ENCODE results near the gene NT5M. TPM values are rescaled to one million over a fixed set of nuclear protein-coding genes. Genes with fewer than 3 reads are reported as not detected.

Gene NT5M
- total RNA-seq, 2 donors from 2014 or later: 1.2 to 1.3 TPM

DNA sequence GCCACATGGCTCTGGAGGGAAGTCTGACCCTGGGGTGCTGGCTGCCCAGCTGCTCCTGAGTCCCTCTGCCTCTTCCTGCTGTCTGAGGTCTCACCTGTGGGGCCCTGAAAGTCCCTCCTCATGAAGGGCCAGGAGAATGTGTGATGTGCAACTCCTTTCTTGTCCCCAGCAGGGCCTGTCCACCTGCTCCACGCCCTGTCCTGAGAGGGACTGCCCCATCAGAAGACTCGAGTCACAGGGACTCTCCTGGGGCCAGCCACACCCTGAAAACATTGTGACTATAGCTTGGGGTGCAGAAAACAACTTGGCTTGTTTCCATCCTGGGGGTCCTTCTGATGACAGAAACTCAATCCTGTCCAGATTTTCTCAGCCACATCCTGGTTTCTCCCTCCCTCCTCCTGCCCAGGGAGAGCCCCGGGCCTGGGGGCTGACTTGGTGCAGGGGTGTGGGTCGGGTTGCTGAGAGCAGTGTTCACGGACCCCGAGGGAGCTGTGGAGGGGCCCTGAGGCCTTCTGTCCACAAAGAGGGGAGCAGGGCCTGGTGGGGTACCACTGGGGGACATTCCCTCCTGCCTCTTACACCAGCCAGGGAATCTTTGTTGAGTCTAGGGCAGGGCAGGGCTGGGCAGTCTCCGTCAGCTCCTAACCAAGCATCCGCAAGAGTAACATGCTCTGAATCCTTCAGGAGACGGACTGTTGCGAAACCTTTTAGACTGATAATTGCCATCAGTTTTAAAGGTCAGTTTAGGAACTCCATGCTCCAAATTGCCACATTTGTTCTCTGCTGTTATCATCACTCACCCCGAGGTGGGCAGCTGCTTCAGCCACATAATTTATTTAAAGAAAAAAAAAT is 45.9 kb downstream of the NT5M start:
- Histone ChIP-seq H3K9ac (ENCODE audit: low read depth in 2 of 2, low read length in 2 of 2) (no peak overlapping the region), H3K27ac (no peak overlapping the region), H3K36me3 (no peaks in the 10 kb centered on the region), H3K9me3 (no peaks in the 10 kb centered on the region), H3K4me3 (no peak overlapping the region), H3K27me3 (no peaks in the 10 kb centered on the region), H3K4me1 (no peaks in the 10 kb centered on the region)
- DNase-seq: no peak
- intact Hi-C loops (cut with DNase I): no loop called here
- TF ChIP-seq, protein P1, sequence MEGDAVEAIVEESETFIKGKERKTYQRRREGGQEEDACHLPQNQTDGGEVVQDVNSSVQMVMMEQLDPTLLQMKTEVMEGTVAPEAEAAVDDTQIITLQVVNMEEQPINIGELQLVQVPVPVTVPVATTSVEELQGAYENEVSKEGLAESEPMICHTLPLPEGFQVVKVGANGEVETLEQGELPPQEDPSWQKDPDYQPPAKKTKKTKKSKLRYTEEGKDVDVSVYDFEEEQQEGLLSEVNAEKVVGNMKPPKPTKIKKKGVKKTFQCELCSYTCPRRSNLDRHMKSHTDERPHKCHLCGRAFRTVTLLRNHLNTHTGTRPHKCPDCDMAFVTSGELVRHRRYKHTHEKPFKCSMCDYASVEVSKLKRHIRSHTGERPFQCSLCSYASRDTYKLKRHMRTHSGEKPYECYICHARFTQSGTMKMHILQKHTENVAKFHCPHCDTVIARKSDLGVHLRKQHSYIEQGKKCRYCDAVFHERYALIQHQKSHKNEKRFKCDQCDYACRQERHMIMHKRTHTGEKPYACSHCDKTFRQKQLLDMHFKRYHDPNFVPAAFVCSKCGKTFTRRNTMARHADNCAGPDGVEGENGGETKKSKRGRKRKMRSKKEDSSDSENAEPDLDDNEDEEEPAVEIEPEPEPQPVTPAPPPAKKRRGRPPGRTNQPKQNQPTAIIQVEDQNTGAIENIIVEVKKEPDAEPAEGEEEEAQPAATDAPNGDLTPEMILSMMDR (IDR thresholded peaks at IDR 0.05): no peak

DNA sequence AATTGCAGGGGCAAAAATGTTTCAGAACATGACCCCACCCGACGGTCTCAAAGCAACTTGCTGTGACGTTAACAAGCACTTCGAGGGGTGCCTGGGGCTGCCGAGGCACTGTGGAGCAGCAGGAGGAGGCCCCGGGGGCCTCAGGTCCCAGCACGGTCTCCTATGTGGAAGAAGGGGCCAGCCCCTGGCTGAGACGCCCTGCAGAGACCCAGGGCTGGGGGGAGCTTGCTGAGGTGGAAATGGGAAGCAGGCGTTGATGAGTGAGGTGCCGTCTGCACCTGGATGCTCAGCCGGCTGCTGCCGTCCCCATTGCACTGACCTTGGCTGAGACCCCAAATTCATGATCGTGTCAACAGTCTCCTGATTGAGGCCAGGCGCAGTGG is 46.5 kb downstream of the NT5M start:
- Histone ChIP-seq H3K36me3 (no peaks in the 10 kb centered on the region), H3K4me3 (no peak overlapping the region), H3K9ac (ENCODE audit: low read depth in 2 of 2, low read length in 2 of 2) (no peak overlapping the region), H3K27me3 (no peaks in the 10 kb centered on the region), H3K9me3 (no peaks in the 10 kb centered on the region), H3K4me1 (no peaks in the 10 kb centered on the region), H3K27ac (no peak overlapping the region)
- DNase-seq: no peak
- TF ChIP-seq, protein P1 (IDR thresholded peaks at IDR 0.05): no peak
- intact Hi-C loops (cut with DNase I): no loop called here

GRCh38 chr17:17350491-17351355 is 47.5 kb downstream of the NT5M start:
- TF ChIP-seq, protein P1 (IDR thresholded peaks at IDR 0.05): no peak
- intact Hi-C loops (cut with DNase I): no loop called here
- no peak for DNase-seq

DNA sequence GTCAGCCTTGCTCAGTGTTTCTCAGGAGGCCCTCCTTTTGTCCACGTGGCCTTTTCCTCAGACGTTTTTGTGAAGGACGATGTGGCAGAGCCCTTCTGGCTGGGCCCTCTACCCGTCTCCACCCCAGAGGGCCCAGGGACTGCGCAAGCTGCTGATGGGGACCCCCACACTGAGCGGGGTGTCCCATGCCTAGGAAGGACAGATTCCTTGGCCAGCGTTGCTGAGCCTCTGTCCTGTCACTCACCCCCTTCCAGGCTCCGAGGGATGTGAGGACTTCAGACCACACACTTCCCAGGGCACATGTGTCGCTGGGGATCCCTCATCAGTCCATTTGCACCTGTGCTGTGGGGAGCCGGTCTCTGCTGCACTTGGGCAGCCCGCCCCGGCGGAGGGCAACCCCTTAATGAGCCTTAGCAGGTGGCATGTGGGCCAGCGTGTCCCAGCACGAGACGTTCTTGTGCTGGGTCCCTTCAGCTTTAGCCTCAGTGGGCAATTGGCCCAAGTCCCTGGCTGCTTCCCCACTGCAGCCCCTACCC is 48.3 kb downstream of the NT5M start:
- H3K4me1 ChIP-seq: no peaks in the 10 kb centered on the region

More at GRCh38 chr17:17350491-17351355, 47.5 kb downstream of the NT5M start:
- no peaks in the 10 kb centered on the region for H3K27me3 ChIP-seq
- no peaks in the 10 kb centered on the region for H3K36me3 ChIP-seq
- H3K4me3 ChIP-seq: no peak overlapping the region
- H3K9ac ChIP-seq (ENCODE audit: low read depth in 2 of 2, low read length in 2 of 2): no peak overlapping the region
- no peaks in the 10 kb centered on the region for H3K4me1 ChIP-seq
- H3K9me3 ChIP-seq: no peaks in the 10 kb centered on the region
- no peak overlapping the region for H3K27ac ChIP-seq

More for the DNA sequence above, 48.3 kb downstream of the NT5M start:
- Histone ChIP-seq H3K9ac (ENCODE audit: low read depth in 2 of 2, low read length in 2 of 2) (no peak overlapping the region), H3K4me3 (no peak overlapping the region), H3K36me3 (no peaks in the 10 kb centered on the region), H3K9me3 (no peaks in the 10 kb centered on the region), H3K27ac (no peak overlapping the region), H3K27me3 (no peaks in the 10 kb centered on the region)
- TF ChIP-seq, protein P1 (IDR thresholded peaks at IDR 0.05): no peak
- DNase-seq: no peak
- intact Hi-C loops (cut with DNase I): no loop called here

All from colonic mucosa (tissue), 4 donors.